Mesenchymal stem cell (in vitro differentiated cells and primary cell): Measurements from ENCODE around the gene NLRP4.

Source experiments
- DNase-seq: peaks from one replicate; pipeline ENCODE4 v3.0.0-alpha.2; 2013
- H2AFZ ChIP-seq: one replicate; pipeline ENCODE4 v1.6.1; 2013; ENCODE audit warnings: low read depth, mild to moderate bottlenecking, control low read depth, inconsistent platforms, low read length, moderate library complexity
- H2AK5ac ChIP-seq: 2 replicates; pipeline ENCODE4 v1.6.1; 2013; ENCODE audit warnings: low read length, moderate library complexity, mild to moderate bottlenecking, inconsistent platforms; ENCODE audit not compliant: severe bottlenecking
- H2BK120ac ChIP-seq: one replicate; pipeline ENCODE4 v1.6.1; 2013; ENCODE audit warnings: low read depth, mild to moderate bottlenecking, inconsistent platforms, low read length, moderate library complexity
- H2BK12ac ChIP-seq, 2 experiments: one replicate each; pipeline ENCODE4 v1.6.1; 2013; ENCODE audit warnings: inconsistent platforms in 2 of 2, low read length in 2 of 2, mild to moderate bottlenecking in 2 of 2, moderate library complexity in 2 of 2, control low read depth in 1 of 2
- H2BK15ac ChIP-seq: one replicate; pipeline ENCODE4 v1.6.1; 2013; ENCODE audit warnings: mild to moderate bottlenecking, low read depth, inconsistent platforms; ENCODE audit not compliant: poor library complexity, severe bottlenecking
- H2BK5ac ChIP-seq: 2 replicates; pipeline ENCODE4 v1.6.1; 2013; ENCODE audit warnings: low read depth, mild to moderate bottlenecking, low read length, control low read depth, inconsistent platforms; ENCODE audit not compliant: poor library complexity, severe bottlenecking
- H3K14ac ChIP-seq, 2 experiments: one replicate each; pipeline ENCODE4 v1.6.1; 2013; ENCODE audit warnings: inconsistent platforms in 2 of 2, low read length in 2 of 2, control low read depth in 1 of 2, mild to moderate bottlenecking in 1 of 2, moderate library complexity in 1 of 2
- H3K18ac ChIP-seq, 2 experiments: one replicate each; pipeline ENCODE4 v1.6.1; 2013; ENCODE audit warnings: inconsistent platforms in 2 of 2, low read length in 2 of 2, control low read depth in 1 of 2, low read depth in 1 of 2, mild to moderate bottlenecking in 1 of 2
- H3K23ac ChIP-seq, 2 experiments: one replicate each; pipeline ENCODE4 v1.6.1; 2013; ENCODE audit warnings: inconsistent platforms in 2 of 2, low read length in 2 of 2, mild to moderate bottlenecking in 2 of 2, moderate library complexity in 2 of 2, control low read depth in 1 of 2
- H3K27ac ChIP-seq: 2 replicates; pipeline ENCODE4 v1.5.1; 2013; ENCODE audit warnings: mild to moderate bottlenecking, moderate library complexity, low read length, control low read depth, inconsistent platforms; ENCODE audit not compliant: poor library complexity, severe bottlenecking
- H3K27me3 ChIP-seq, 2 experiments: 2 replicates each; pipeline versions ENCODE4 v1.6.1 to v1.7.0; 2013; ENCODE audit warnings: low read length in 2 of 2, mild to moderate bottlenecking in 2 of 2, moderate library complexity in 2 of 2, control low read depth in 1 of 2, inconsistent platforms in 1 of 2; ENCODE audit not compliant: control insufficient read depth in 1 of 2, insufficient read depth in 1 of 2
- H3K36me3 ChIP-seq, 2 experiments: 2 replicates each; pipeline versions ENCODE4 v1.6.1 to v1.7.0; 2013; ENCODE audit warnings: low read length in 2 of 2, control low read depth in 1 of 2, inconsistent platforms in 1 of 2, low read depth in 1 of 2, mild to moderate bottlenecking in 1 of 2; ENCODE audit not compliant: insufficient read depth in 2 of 2, control insufficient read depth in 1 of 2
- H3K4ac ChIP-seq, 2 experiments: one replicate each; pipeline ENCODE4 v1.6.1; 2013; ENCODE audit warnings: inconsistent platforms in 2 of 2, low read length in 2 of 2, mild to moderate bottlenecking in 2 of 2, moderate library complexity in 2 of 2, control low read depth in 1 of 2, low read depth in 1 of 2
- H3K4me1 ChIP-seq: 2 replicates; pipeline ENCODE4 v1.6.1; 2013; ENCODE audit warnings: low read depth, low read length, control low read depth; ENCODE audit not compliant: control insufficient read depth, insufficient read depth
- H3K4me2 ChIP-seq: 2 replicates; pipeline ENCODE4 v1.6.1; 2013; ENCODE audit warnings: low read length, mild to moderate bottlenecking, inconsistent platforms; ENCODE audit not compliant: poor library complexity, severe bottlenecking
- H3K4me3 ChIP-seq, 2 experiments: 2 replicates each; pipeline versions ENCODE4 v1.5.1 to v1.7.0; 2013; ENCODE audit warnings: low read length in 2 of 2, mild to moderate bottlenecking in 2 of 2, control low read depth in 1 of 2, low read depth in 1 of 2; ENCODE audit not compliant: insufficient read depth in 1 of 2
- H3K79me1 ChIP-seq: replicated peaks from 2 replicates; pipeline ENCODE4 v1.6.1; 2013; ENCODE audit warnings: mild to moderate bottlenecking, control low read depth, low read length, inconsistent platforms; ENCODE audit not compliant: poor library complexity, severe bottlenecking
- H3K9ac ChIP-seq: 2 replicates; pipeline ENCODE4 v1.7.0; 2013; ENCODE audit warnings: mild to moderate bottlenecking, low read length, moderate library complexity
- H3K9me3 ChIP-seq: 2 replicates; pipeline ENCODE4 v1.7.0; 2013; ENCODE audit warnings: mild to moderate bottlenecking, low read length; ENCODE audit not compliant: control insufficient read depth
- H4K8ac ChIP-seq: one replicate; pipeline ENCODE4 v1.6.1; 2013; ENCODE audit warnings: inconsistent platforms, mild to moderate bottlenecking, low read length, moderate library complexity
- H4K91ac ChIP-seq: one replicate; pipeline ENCODE4 v1.6.1; 2013; ENCODE audit warnings: mild to moderate bottlenecking, low read length, inconsistent platforms
- WGBS: methylation state at CpG from one replicate; pipeline ENCODE4 v1.1.7; 2013; ENCODE audit warnings: mixed read lengths; 5-methylcytosine and 5-hydroxymethylcytosine counted together

The NLRP4 gene

GRCh38 chr19:55907746-55908145 lies 71.4 kb downstream of the NLRP4 start:
- Histone ChIP-seq H3K36me3 (no peaks in the 10 kb centered on the region), H2BK120ac (no peak overlapping the region), H3K4me2 (no peak overlapping the region), H3K23ac (no peak overlapping the region), H3K9ac (no peak overlapping the region), H3K79me1 (no peaks in the 10 kb centered on the region), H2BK15ac (no peak overlapping the region), H3K9me3 (peaks cover 50% of the 10 kb centered on the region), H3K4ac (no peak overlapping the region), H2BK12ac (no peak overlapping the region), H3K27me3 (no peaks in the 10 kb centered on the region), H2AK5ac (no peak overlapping the region), H3K18ac (no peak overlapping the region), H3K14ac (no peak overlapping the region), H4K91ac (no peak overlapping the region), H4K8ac (no peak overlapping the region), H2BK5ac (no peak overlapping the region), H3K27ac (no peak overlapping the region), H3K4me3 (no peak overlapping the region), H2AFZ (no peak overlapping the region), H3K4me1 (no peaks in the 10 kb centered on the region)
- no peak for DNase-seq
- 62% methylated on average over 3 of the region's 3 CpGs for WGBS

GRCh38 chr19:55909801-55910200 lies 73.5 kb downstream of the NLRP4 start:
- Histone ChIP-seq H2AK5ac (no peak overlapping the region), H2AFZ (no peak overlapping the region), H2BK120ac (no peak overlapping the region), H3K14ac (no peak overlapping the region), H2BK15ac (no peak overlapping the region), H3K4me3 (no peak overlapping the region), H3K23ac (no peak overlapping the region), H3K27me3 (no peaks in the 10 kb centered on the region), H3K4ac (no peak overlapping the region), H2BK5ac (no peak overlapping the region), H3K9me3 (peaks cover 48% of the 10 kb centered on the region), H2BK12ac (no peak overlapping the region), H3K36me3 (no peaks in the 10 kb centered on the region), H4K91ac (no peak overlapping the region), H3K9ac (no peak overlapping the region), H4K8ac (no peak overlapping the region), H3K4me2 (no peak overlapping the region), H3K27ac (no peak overlapping the region), H3K4me1 (no peaks in the 10 kb centered on the region), H3K79me1 (no peaks in the 10 kb centered on the region), H3K18ac (no peak overlapping the region)
- 18% methylated on average over 2 of the region's 2 CpGs for WGBS
- DNase-seq: no peak

- no peak overlapping the region for H2BK12ac ChIP-seq
- H3K9me3 ChIP-seq: peaks cover 48% of the 10 kb centered on the region
- H3K14ac ChIP-seq: no peak overlapping the region
- no peak overlapping the region for H2AK5ac ChIP-seq
- no peak overlapping the region for H2BK15ac ChIP-seq
- no peak overlapping the region for H3K9ac ChIP-seq
- no peaks in the 10 kb centered on the region for H3K36me3 ChIP-seq
- no peak overlapping the region for H4K8ac ChIP-seq
- H2AFZ ChIP-seq: no peak overlapping the region
- no peaks in the 10 kb centered on the region for H3K4me1 ChIP-seq
- H3K4ac ChIP-seq: no peak overlapping the region
- H3K79me1 ChIP-seq: no peaks in the 10 kb centered on the region
- no peak overlapping the region for H3K4me3 ChIP-seq
- H3K23ac ChIP-seq: no peak overlapping the region
- WGBS: 67% methylated on average over 5 of the region's 7 CpGs
- no peak overlapping the region for H2BK120ac ChIP-seq
- H4K91ac ChIP-seq: no peak overlapping the region
- H2BK5ac ChIP-seq: no peak overlapping the region
- no peaks in the 10 kb centered on the region for H3K27me3 ChIP-seq
- no peak overlapping the region for H3K27ac ChIP-seq
- H3K4me2 ChIP-seq: no peak overlapping the region
- DNase-seq: no peak
- no peak overlapping the region for H3K18ac ChIP-seq
Measured at GRCh38 chr19:55912916-55913315, 76.6 kb downstream of the NLRP4 start.

GRCh38 chr19:55913643-55914268 lies 77.4 kb downstream of the NLRP4 start:
- Histone ChIP-seq H3K27ac (no peak overlapping the region), H4K91ac (no peak overlapping the region), H2BK12ac (no peak overlapping the region), H2BK5ac (no peak overlapping the region), H3K23ac (no peak overlapping the region), H3K4me1 (no peaks in the 10 kb centered on the region), H2BK15ac (no peak overlapping the region), H3K14ac (no peak overlapping the region), H3K9me3 (peaks cover 51% of the 10 kb centered on the region), H3K18ac (no peak overlapping the region), H2BK120ac (no peak overlapping the region), H2AK5ac (no peak overlapping the region), H3K4me3 (no peak overlapping the region), H2AFZ (no peak overlapping the region), H4K8ac (no peak overlapping the region), H3K9ac (no peak overlapping the region), H3K36me3 (no peaks in the 10 kb centered on the region), H3K4me2 (no peak overlapping the region), H3K79me1 (no peaks in the 10 kb centered on the region), H3K4ac (no peak overlapping the region), H3K27me3 (no peaks in the 10 kb centered on the region)
- WGBS: 57% methylated on average over 9 of the region's 9 CpGs
- no peak for DNase-seq
